ENCODE data around the gene FAM120B.

The FAM120B gene

GRCh38 chr6:170436209-170436809 is 129.8 kb downstream of the FAM120B start:
- H3K4me1 ChIP-seq (ENCODE audit: control insufficient read depth, insufficient read depth, low read length): peaks cover 36% of the 10 kb centered on the region
- H3K4me2 ChIP-seq (ENCODE audit: low read length): no peak overlapping the region
- no peak overlapping the region for H3K4me3 ChIP-seq (ENCODE audit: low read length)
- no peaks in the 10 kb centered on the region for H3K9me3 ChIP-seq (replicated peaks; ENCODE audit: low read length)
- no peaks in the 10 kb centered on the region for H3K36me3 ChIP-seq (ENCODE audit: insufficient read depth, low read length)
- H3K9ac ChIP-seq (ENCODE audit: low read depth, low read length): no peak overlapping the region
- H3K27me3 ChIP-seq (ENCODE audit: control insufficient read depth, insufficient read depth, low read length): no peaks in the 10 kb centered on the region

GRCh38 chr6:170437719-170438401 is 131.3 kb downstream of the FAM120B start:
- peak overlapping the region; percentile 44 for H3K4me3 ChIP-seq (ENCODE audit: low read length)
- peak overlapping the region; percentile 81 for H3K9ac ChIP-seq (ENCODE audit: low read depth, low read length)
- no peaks in the 10 kb centered on the region for H3K36me3 ChIP-seq (ENCODE audit: insufficient read depth, low read length)
- H3K27me3 ChIP-seq (ENCODE audit: control insufficient read depth, insufficient read depth, low read length): no peaks in the 10 kb centered on the region
- peaks cover 38% of the 10 kb centered on the region for H3K4me1 ChIP-seq (ENCODE audit: control insufficient read depth, insufficient read depth, low read length)
- H3K9me3 ChIP-seq (replicated peaks; ENCODE audit: low read length): no peaks in the 10 kb centered on the region
- peak overlapping the region; percentile 61 for H3K4me2 ChIP-seq (ENCODE audit: low read length)

GRCh38 chr6:170438402-170438753 is 131.8 kb downstream of the FAM120B start:
- H3K27me3 ChIP-seq (ENCODE audit: control insufficient read depth, insufficient read depth, low read length): no peaks in the 10 kb centered on the region
- no peaks in the 10 kb centered on the region for H3K36me3 ChIP-seq (ENCODE audit: insufficient read depth, low read length)
- peak overlapping the region; percentile 44 for H3K4me3 ChIP-seq (ENCODE audit: low read length)
- H3K4me2 ChIP-seq (ENCODE audit: low read length): peak overlapping the region; percentile 61
- H3K4me1 ChIP-seq (ENCODE audit: control insufficient read depth, insufficient read depth, low read length): peaks cover 38% of the 10 kb centered on the region
- H3K9ac ChIP-seq (ENCODE audit: low read depth, low read length): peak overlapping the region; percentile 81
- no peaks in the 10 kb centered on the region for H3K9me3 ChIP-seq (replicated peaks; ENCODE audit: low read length)

- H3K4me2 ChIP-seq (ENCODE audit: low read length): no peak overlapping the region
- H3K9ac ChIP-seq (ENCODE audit: low read depth, low read length): peak overlapping the region; percentile 35
- H3K36me3 ChIP-seq (ENCODE audit: insufficient read depth, low read length): no peaks in the 10 kb centered on the region
- H3K27me3 ChIP-seq (ENCODE audit: control insufficient read depth, insufficient read depth, low read length): no peaks in the 10 kb centered on the region
- no peak overlapping the region for H3K4me3 ChIP-seq (ENCODE audit: low read length)
- no peaks in the 10 kb centered on the region for H3K9me3 ChIP-seq (replicated peaks; ENCODE audit: low read length)
- peaks cover 38% of the 10 kb centered on the region for H3K4me1 ChIP-seq (ENCODE audit: control insufficient read depth, insufficient read depth, low read length)
Observed at GRCh38 chr6:170438861-170439260, 132.3 kb downstream of the FAM120B start.

- H3K4me1 ChIP-seq (ENCODE audit: control insufficient read depth, insufficient read depth, low read length): peaks cover 39% of the 10 kb centered on the region
- no peak overlapping the region for H3K4me2 ChIP-seq (ENCODE audit: low read length)
- H3K9me3 ChIP-seq (replicated peaks; ENCODE audit: low read length): no peaks in the 10 kb centered on the region
- no peak overlapping the region for H3K4me3 ChIP-seq (ENCODE audit: low read length)
- H3K9ac ChIP-seq (ENCODE audit: low read depth, low read length): peak overlapping the region; percentile 35
- H3K36me3 ChIP-seq (ENCODE audit: insufficient read depth, low read length): no peaks in the 10 kb centered on the region
- no peaks in the 10 kb centered on the region for H3K27me3 ChIP-seq (ENCODE audit: control insufficient read depth, insufficient read depth, low read length)
Observed at GRCh38 chr6:170439366-170440361, 133.1 kb downstream of the FAM120B start.

GRCh38 chr6:170440437-170440836 is 133.9 kb downstream of the FAM120B start:
- H3K9ac ChIP-seq (ENCODE audit: low read depth, low read length): no peak overlapping the region
- H3K27me3 ChIP-seq (ENCODE audit: control insufficient read depth, insufficient read depth, low read length): no peaks in the 10 kb centered on the region

GRCh38 chr6:170441316-170441715 is 134.8 kb downstream of the FAM120B start:
- Histone ChIP-seq H3K9ac (ENCODE audit: low read depth, low read length) (no peak overlapping the region), H3K27me3 (ENCODE audit: control insufficient read depth, insufficient read depth, low read length) (no peaks in the 10 kb centered on the region), H3K36me3 (ENCODE audit: insufficient read depth, low read length) (no peaks in the 10 kb centered on the region)

More at GRCh38 chr6:170440437-170440836, 133.9 kb downstream of the FAM120B start:
- H3K36me3 ChIP-seq (ENCODE audit: insufficient read depth, low read length): no peaks in the 10 kb centered on the region
- no peaks in the 10 kb centered on the region for H3K9me3 ChIP-seq (replicated peaks; ENCODE audit: low read length)
- peaks cover 47% of the 10 kb centered on the region for H3K4me1 ChIP-seq (ENCODE audit: control insufficient read depth, insufficient read depth, low read length)
- H3K4me2 ChIP-seq (ENCODE audit: low read length): no peak overlapping the region
- H3K4me3 ChIP-seq (ENCODE audit: low read length): no peak overlapping the region

GRCh38 chr6:170442596-170442995 is 136.0 kb downstream of the FAM120B start:
- no peaks in the 10 kb centered on the region for H3K36me3 ChIP-seq (ENCODE audit: insufficient read depth, low read length)
- peaks cover 50% of the 10 kb centered on the region for H3K4me1 ChIP-seq (ENCODE audit: control insufficient read depth, insufficient read depth, low read length)
- no peak overlapping the region for H3K4me2 ChIP-seq (ENCODE audit: low read length)
- no peaks in the 10 kb centered on the region for H3K9me3 ChIP-seq (replicated peaks; ENCODE audit: low read length)
- no peaks in the 10 kb centered on the region for H3K27me3 ChIP-seq (ENCODE audit: control insufficient read depth, insufficient read depth, low read length)
- H3K9ac ChIP-seq (ENCODE audit: low read depth, low read length): no peak overlapping the region
- H3K4me3 ChIP-seq (ENCODE audit: low read length): no peak overlapping the region

More at GRCh38 chr6:170441316-170441715, 134.8 kb downstream of the FAM120B start:
- H3K9me3 ChIP-seq (replicated peaks; ENCODE audit: low read length): no peaks in the 10 kb centered on the region
- H3K4me2 ChIP-seq (ENCODE audit: low read length): no peak overlapping the region
- peaks cover 54% of the 10 kb centered on the region for H3K4me1 ChIP-seq (ENCODE audit: control insufficient read depth, insufficient read depth, low read length)
- H3K4me3 ChIP-seq (ENCODE audit: low read length): no peak overlapping the region

GRCh38 chr6:170443151-170443662 is 136.6 kb downstream of the FAM120B start:
- Histone ChIP-seq H3K4me1 (ENCODE audit: control insufficient read depth, insufficient read depth, low read length) (peaks cover 44% of the 10 kb centered on the region), H3K4me3 (ENCODE audit: low read length) (no peak overlapping the region), H3K4me2 (ENCODE audit: low read length) (no peak overlapping the region), H3K36me3 (ENCODE audit: insufficient read depth, low read length) (no peaks in the 10 kb centered on the region), H3K9me3 (replicated peaks; ENCODE audit: low read length) (no peaks in the 10 kb centered on the region), H3K9ac (ENCODE audit: low read depth, low read length) (no peak overlapping the region), H3K27me3 (ENCODE audit: control insufficient read depth, insufficient read depth, low read length) (no peaks in the 10 kb centered on the region)

GRCh38 chr6:170444056-170444591 is 137.6 kb downstream of the FAM120B start:
- H3K4me3 ChIP-seq (ENCODE audit: low read length): no peak overlapping the region
- H3K9ac ChIP-seq (ENCODE audit: low read depth, low read length): no peak overlapping the region
- H3K4me2 ChIP-seq (ENCODE audit: low read length): no peak overlapping the region
- no peaks in the 10 kb centered on the region for H3K27me3 ChIP-seq (ENCODE audit: control insufficient read depth, insufficient read depth, low read length)
- peaks cover 40% of the 10 kb centered on the region for H3K4me1 ChIP-seq (ENCODE audit: control insufficient read depth, insufficient read depth, low read length)
- no peaks in the 10 kb centered on the region for H3K36me3 ChIP-seq (ENCODE audit: insufficient read depth, low read length)
- no peaks in the 10 kb centered on the region for H3K9me3 ChIP-seq (replicated peaks; ENCODE audit: low read length)

- Histone ChIP-seq H3K4me1 (ENCODE audit: control insufficient read depth, insufficient read depth, low read length) (peaks cover 33% of the 10 kb centered on the region), H3K27me3 (ENCODE audit: control insufficient read depth, insufficient read depth, low read length) (no peaks in the 10 kb centered on the region), H3K4me2 (ENCODE audit: low read length) (no peak overlapping the region), H3K9ac (ENCODE audit: low read depth, low read length) (peak overlapping the region; percentile 41), H3K4me3 (ENCODE audit: low read length) (no peak overlapping the region), H3K9me3 (replicated peaks; ENCODE audit: low read length) (no peaks in the 10 kb centered on the region), H3K36me3 (ENCODE audit: insufficient read depth, low read length) (no peaks in the 10 kb centered on the region)
Observed at GRCh38 chr6:170444811-170445211, 138.3 kb downstream of the FAM120B start.
